K562 (cell line): Measurements from ENCODE around the gene ZNF821. TPM values are rescaled to one million over a fixed set of nuclear protein-coding genes. Genes with fewer than 3 reads are reported as not detected.

Source experiments
- ARHGAP35 ChIP-seq: fragments of 450-650 bp; IDR thresholded peaks from 2 replicates; pipeline ENCODE4 v1.6.1; 2018; ENCODE audit not compliant: partially characterized antibody
- BRD4 ChIP-seq: fragments of 200-600 bp; sonication (generic); IDR thresholded peaks from 2 replicates; pipeline ENCODE4 v1.6.1; 2017; ENCODE audit warnings: inconsistent platforms
- CGGBP1 ChIP-seq: fragments of 250-450 bp; sonication (Bioruptor Pico); IDR thresholded peaks from 2 replicates; pipeline ENCODE4 v1.9.0; 2021; ENCODE audit warnings: mild to moderate bottlenecking
- EZH2 ChIP-seq: IDR thresholded peaks from 2 replicates; pipeline ENCODE4 v1.6.1; 2012; ENCODE audit warnings: low read depth, mild to moderate bottlenecking, inconsistent platforms, low read length, borderline replicate concordance
- FOXK2 ChIP-seq, 2 experiments: fragments of 450-650 bp; IDR thresholded peaks in 1 of 2; conservative IDR thresholded peaks in 1 of 2; 2 replicates each; pipeline ENCODE4 v1.6.1; 2016; ENCODE audit warnings: low read depth in 2 of 2, mild to moderate bottlenecking in 1 of 2
- HNRNPLL ChIP-seq: fragments of 200-400 bp; formaldehyde crosslinking; IDR thresholded peaks from 2 replicates; pipeline ENCODE4 v1.6.1; 2017; ENCODE audit warnings: low read length, low read depth, mild to moderate bottlenecking; ENCODE audit not compliant: poor library complexity, severe bottlenecking
- KDM5B ChIP-seq: fragments of 200-600 bp; sonication (generic); IDR thresholded peaks from 2 replicates; pipeline ENCODE4 v1.6.1; 2012; ENCODE audit warnings: low read depth, mild to moderate bottlenecking, moderate library complexity, low read length, control low read depth, inconsistent platforms; ENCODE audit not compliant: insufficient replicate concordance
- KLF13 ChIP-seq: fragments of 450-650 bp; IDR thresholded peaks from 2 replicates; pipeline ENCODE4 v1.6.1; 2016; ENCODE audit warnings: missing genetic modification characterization, low read depth, mild to moderate bottlenecking, missing compliant biosample characterization, moderate library complexity, borderline replicate concordance
- LCOR ChIP-seq: sonication (generic); formaldehyde crosslinking; IDR thresholded peaks from 2 replicates; pipeline ENCODE4 v1.8.0; 2022; ENCODE audit warnings: mild to moderate bottlenecking, missing genetic modification reagents
- MBD2 ChIP-seq: sonication (generic); IDR thresholded peaks from 2 replicates; pipeline ENCODE4 v1.6.1; 2016; ENCODE audit warnings: low read depth, borderline replicate concordance
- MCM2 ChIP-seq: fragments of 450-650 bp; IDR thresholded peaks from 2 replicates; pipeline ENCODE4 v1.6.1; 2017; ENCODE audit warnings: low read depth, mild to moderate bottlenecking
- MECOM ChIP-seq: fragments of 250-450 bp; sonication (Bioruptor Pico); IDR thresholded peaks from 2 replicates; pipeline ENCODE4 v1.8.0; 2022; ENCODE audit warnings: inconsistent platforms
- MLLT1 ChIP-seq, 2 experiments: fragments of 450-650 bp; IDR thresholded peaks; 2 replicates each; pipeline ENCODE4 v1.6.1; 2016
- MYC ChIP-seq, 2 experiments: fragments of 250-450 bp in 1 of 2; sonication (Bioruptor Pico) in 1 of 2; IDR thresholded peaks; 2 replicates each; pipeline versions ENCODE4 v1.5.1 to v1.6.1; 2012 to 2021; ENCODE audit warnings: low read depth in 2 of 2, borderline replicate concordance in 1 of 2, improper control_type of control experiment in 1 of 2, low read length in 1 of 2, mild to moderate bottlenecking in 1 of 2, moderate library complexity in 1 of 2
- NFRKB ChIP-seq: fragments of 450-650 bp; IDR thresholded peaks from 2 replicates; pipeline ENCODE4 v1.6.1; 2016; ENCODE audit warnings: low read depth
- NR2F6 ChIP-seq: fragments of 450-650 bp; formaldehyde crosslinking; IDR thresholded peaks from 2 replicates; pipeline ENCODE4 v1.4.0; 2020; ENCODE audit warnings: mild to moderate bottlenecking
- RBFOX2 ChIP-seq: fragments of 200-400 bp; formaldehyde crosslinking; IDR thresholded peaks from 2 replicates; pipeline ENCODE4 v1.6.1; 2017; ENCODE audit warnings: low read depth, mild to moderate bottlenecking, low read length, moderate library complexity
- RBM17 ChIP-seq: fragments of 200-400 bp; formaldehyde crosslinking; IDR thresholded peaks from 2 replicates; pipeline ENCODE4 v1.6.1; 2017; ENCODE audit warnings: low read depth, mild to moderate bottlenecking, low read length, borderline replicate concordance
- SMAD2 ChIP-seq: fragments of 150-350 bp; IDR thresholded peaks from 2 replicates; pipeline ENCODE4 v1.6.1; 2014; ENCODE audit warnings: low read depth, mild to moderate bottlenecking, low read length
- SMAD4 ChIP-seq: fragments of 250-450 bp; sonication (Bioruptor Pico); conservative IDR thresholded peaks from 2 replicates; pipeline ENCODE4 v1.8.0; 2021; ENCODE audit warnings: inconsistent platforms, mild to moderate bottlenecking, moderate library complexity
- TBL1XR1 ChIP-seq, 2 experiments: IDR thresholded peaks; 2 replicates each; pipeline ENCODE4 v1.6.1; 2012; ENCODE audit warnings: improper control_type of control experiment in 2 of 2, low read length in 2 of 2, mild to moderate bottlenecking in 1 of 2
- TCF3 ChIP-seq: sonication (generic); formaldehyde crosslinking; IDR thresholded peaks from 2 replicates; pipeline ENCODE4 v1.4.0; 2020; ENCODE audit warnings: mild to moderate bottlenecking, missing genetic modification reagents
- ZFP30 ChIP-seq: fragments of 250-450 bp; sonication (Bioruptor Pico); IDR thresholded peaks from 2 replicates; pipeline ENCODE4 v1.8.0; 2022; ENCODE audit warnings: moderate library complexity, mild to moderate bottlenecking, inconsistent platforms, borderline replicate concordance
- ZFPM2 ChIP-seq: fragments of 250-450 bp; sonication (Bioruptor Pico); IDR thresholded peaks from 2 replicates; pipeline ENCODE4 v1.5.1; 2022; ENCODE audit warnings: mild to moderate bottlenecking
- ZNF436 ChIP-seq: fragments of 250-450, 450-650 bp; sonication (Bioruptor Pico); formaldehyde crosslinking; IDR thresholded peaks from 2 replicates; pipeline ENCODE4 v1.7.0; 2020; ENCODE audit warnings: mild to moderate bottlenecking
- ZNF507 ChIP-seq: conservative IDR thresholded peaks from 2 replicates; pipeline ENCODE4 v1.6.1; 2017; ENCODE audit warnings: missing genetic modification characterization, missing compliant biosample characterization
- polyA plus RNA-seq, 8 experiments: library from polyadenylated mRNA; depleted of rRNA in 4 of 8; stranded (reverse) in 5 of 8; unstranded in 3 of 8; fragments of >200 nt; fragmentation: Nextera tagmentation in 2 of 8; fragmentation: Illumina TruSeq in 1 of 8; extraction: Ambion mirVana in 2 of 8; extraction: Trizol in 1 of 8; gene quantifications; 2 replicates each; pipeline versions ENCODE4 v1.2.1 to v1.2.3, GENCODE V29; 2011 to 2014; ENCODE audit warnings: inconsistent platforms in 1 of 8, missing spikeins in 1 of 8
- total RNA-seq, 7 experiments: library from RNA; depleted of rRNA in 6 of 7; stranded (reverse); fragments of >200 nt in 6 of 7; fragmentation: Illumina TruSeq in 2 of 7; extraction: Trizol in 2 of 7; gene quantifications; 2 replicates each; pipeline versions ENCODE4 v1.2.1 to v1.2.3, GENCODE V29; 2011 to 2021; ENCODE audit warnings: low replicate concordance in 1 of 7
- TF ChIP-seq, protein P1 (sequence below): fragments of 250-450 bp; sonication (Bioruptor Pico); IDR thresholded peaks from 2 replicates; pipeline ENCODE4 v1.4.0; 2020; ENCODE audit warnings: borderline replicate concordance

Gene ZNF821
- total and polyA plus RNA-seq, 9 of the 15 experiments (the other 6 are each of a cell fraction or from before 2014, with no cell fraction given) = 0.38 to 5.6 (median 3.6) TPM

- TF ChIP-seq MECOM (CRISPR knock-in tag) (no peak), SMAD2 (no peak), TCF3 (no peak), ZNF436 (no peak), FOXK2 (conservative IDR thresholded peaks at IDR 0.05 in 1 of 2, IDR thresholded peaks at IDR 0.05 in 1 of 2; ENCODE audit: low read depth in 2 of 2) (peak in 1 of 2 experiments; percentile 8; a peak in 1 of 4 replicates), KLF13 (tag) (peak; percentile 70), EZH2 (no peak), LCOR (CRISPR knock-in tag) (no peak), ARHGAP35 (no peak), NR2F6 (CRISPR knock-in tag) (peak; percentile 1; the same call in 1 of the 2 replicates), SMAD4 (CRISPR knock-in tag) (no peak), NFRKB (peak; percentile 83), ZFP30 (CRISPR knock-in tag) (no peak), ZFPM2 (CRISPR knock-in tag) (no peak), RBM17 (no peak), RBFOX2 (peak; percentile 88), ZNF507 (tag) (no peak), BRD4 (peak; percentile 32; the same call in 1 of the 2 replicates), CGGBP1 (no peak), MCM2 (no peak), HNRNPLL (no peak), MBD2 (no peak), TBL1XR1 (IDR thresholded peaks at IDR 0.05; ENCODE audit: low read length in 2 of 2) (no peak), MYC (IDR thresholded peaks at IDR 0.05; ENCODE audit: low read depth, low read length) (no peak), MYC (CRISPR knock-in tag; IDR thresholded peaks at IDR 0.05; ENCODE audit: borderline replicate concordance, low read depth) (0 out of 2 replicates have a peak, but pooled peaks have one; percentile 8), MLLT1 (IDR thresholded peaks at IDR 0.05) (no peak; a peak in 1 of 4 replicates), KDM5B (no peak)
- TF ChIP-seq, protein P1, sequence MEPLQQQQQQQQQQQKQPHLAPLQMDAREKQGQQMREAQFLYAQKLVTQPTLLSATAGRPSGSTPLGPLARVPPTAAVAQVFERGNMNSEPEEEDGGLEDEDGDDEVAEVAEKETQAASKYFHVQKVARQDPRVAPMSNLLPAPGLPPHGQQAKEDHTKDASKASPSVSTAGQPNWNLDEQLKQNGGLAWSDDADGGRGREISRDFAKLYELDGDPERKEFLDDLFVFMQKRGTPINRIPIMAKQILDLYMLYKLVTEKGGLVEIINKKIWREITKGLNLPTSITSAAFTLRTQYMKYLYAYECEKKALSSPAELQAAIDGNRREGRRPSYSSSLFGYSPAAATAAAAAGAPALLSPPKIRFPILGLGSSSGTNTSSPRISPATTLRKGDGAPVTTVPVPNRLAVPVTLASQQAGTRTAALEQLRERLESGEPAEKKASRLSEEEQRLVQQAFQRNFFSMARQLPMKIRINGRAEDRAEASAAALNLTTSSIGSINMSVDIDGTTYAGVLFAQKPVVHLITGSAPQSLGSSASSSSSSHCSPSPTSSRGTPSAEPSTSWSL (CRISPR knock-in tag) = no peak
These were observed 11.8 kb upstream of the ZNF821 start (continued) for GRCh38 chr16:71895679-71896365.
